Sciatic nerve (tissue), 2 donors: ENCODE results near the gene CELSR2. TPM values are rescaled to one million over a fixed set of nuclear protein-coding genes. Genes with fewer than 3 reads are reported as not detected.
"Not testable (repeated sequence)": the region's sequence is repeated elsewhere in the genome, so short reads cannot be mapped to it uniquely, and the experiment has no call there.

Source experiments
- ATAC-seq: fragments of 200-7000 bp; cut with Tn5 transposase; one replicate; pipeline ENCODE4 v1.9.1; 2020; ENCODE audit warnings: mild to moderate bottlenecking, moderate library complexity
- DNase-seq: peaks from one replicate; pipeline ENCODE4 v3.0.0-alpha.2; 2020; ENCODE audit warnings: low spot score
- intact Hi-C: fragments of 100-400 bp; cut with DNase I; formaldehyde crosslinking; loops from one replicate; pipeline ENCODE4 v1.14.2; 2022
- total RNA-seq: library from RNA; stranded (reverse); fragmentation: NEBNext Ultra II Directional; extraction: Animal tissue kit (Norgen Biotek cat#: 25700); gene quantifications from one replicate; pipeline ENCODE4 v1.2.1, GENCODE V29; 2021
- donor health status: DM: no; HTN: no; CAD: no.
- donor health status: DM: no; HTN: no; CAD: no.

CELSR2 gene
- total RNA-seq, 1 donor from 2014 or later = 24.0 TPM

DNA sequence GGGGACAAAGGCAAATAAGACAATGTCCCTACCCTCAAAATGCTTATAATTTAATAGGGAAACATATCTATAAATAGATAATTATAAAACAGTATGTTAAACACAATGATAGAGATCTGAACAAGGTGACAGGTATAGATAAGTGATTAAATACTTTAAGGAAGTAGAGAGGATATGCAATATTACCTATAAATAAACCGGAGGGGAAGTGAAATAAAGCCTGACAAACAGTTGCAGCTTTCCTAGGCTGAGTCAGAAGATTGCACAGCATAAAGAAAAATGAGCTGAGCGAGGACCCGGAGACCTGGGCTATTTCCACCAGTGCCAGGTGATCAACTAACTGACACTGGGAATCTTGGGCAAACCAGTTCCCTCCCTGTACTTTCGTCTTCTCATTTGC lies 45.1 kb downstream of the CELSR2 start:
- intact Hi-C loops = no loop called here
- ATAC-seq (no peak), DNase-seq (no peak)

GRCh38 chr1:109295712-109296415 lies 46.5 kb downstream of the CELSR2 start:
- DNase-seq = no peak
- intact Hi-C loops = no loop called here
- ATAC-seq = no peak

- ATAC-seq = no peak
- intact Hi-C loops = no loop called here
- no peak for DNase-seq
Observed at GRCh38 chr1:109296782-109297181, 47.4 kb downstream of the CELSR2 start.

- peak; percentile 83 for ATAC-seq
- peak; percentile 86 for DNase-seq
- intact Hi-C loops = no loop called here
Observed at GRCh38 chr1:109298666-109299557, 49.6 kb downstream of the CELSR2 start.

DNA sequence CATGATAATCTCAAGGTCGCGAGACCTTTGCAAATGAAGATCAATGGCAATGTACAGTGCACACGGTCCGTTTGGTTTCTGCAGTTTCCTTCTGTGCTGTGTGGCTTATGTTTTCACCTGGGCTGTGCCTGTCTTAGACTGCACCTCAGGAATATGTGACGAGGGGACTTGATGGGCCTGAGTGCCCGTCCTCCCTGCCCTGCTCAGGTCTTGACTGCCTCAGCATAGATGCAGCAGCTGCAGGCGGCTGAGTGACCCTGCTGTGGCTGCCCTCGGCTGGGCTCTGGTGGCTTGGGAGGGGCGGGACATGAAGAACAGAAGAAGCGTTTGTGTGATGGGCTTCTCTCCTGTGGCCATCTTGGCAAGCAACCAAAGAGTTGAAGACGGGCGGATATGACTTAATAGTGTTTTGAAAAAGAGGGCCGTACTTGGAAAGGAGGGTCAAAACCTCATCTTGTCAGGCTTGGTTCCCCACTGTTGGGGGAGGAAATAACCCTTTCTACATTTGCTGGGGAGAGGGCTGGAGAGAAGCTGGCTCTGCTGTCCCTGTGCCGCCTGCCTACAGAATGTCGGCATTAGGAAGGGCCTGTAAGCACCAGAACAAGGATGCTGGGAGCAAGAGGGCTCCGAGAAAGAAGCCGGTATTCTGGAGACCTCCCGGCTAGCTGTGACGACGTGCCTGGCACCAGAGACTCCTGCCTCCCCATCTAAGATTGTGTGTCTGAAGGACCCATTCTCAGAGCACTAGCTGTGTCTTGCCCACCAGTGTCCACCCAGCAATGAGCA lies 50.4 kb downstream of the CELSR2 start:
- intact Hi-C loops = no loop called here
- ATAC-seq (peak; percentile 92), DNase-seq (peak; percentile 86)

GRCh38 chr1:109300650-109301151 lies 51.4 kb downstream of the CELSR2 start:
- no peak for ATAC-seq

DNA sequence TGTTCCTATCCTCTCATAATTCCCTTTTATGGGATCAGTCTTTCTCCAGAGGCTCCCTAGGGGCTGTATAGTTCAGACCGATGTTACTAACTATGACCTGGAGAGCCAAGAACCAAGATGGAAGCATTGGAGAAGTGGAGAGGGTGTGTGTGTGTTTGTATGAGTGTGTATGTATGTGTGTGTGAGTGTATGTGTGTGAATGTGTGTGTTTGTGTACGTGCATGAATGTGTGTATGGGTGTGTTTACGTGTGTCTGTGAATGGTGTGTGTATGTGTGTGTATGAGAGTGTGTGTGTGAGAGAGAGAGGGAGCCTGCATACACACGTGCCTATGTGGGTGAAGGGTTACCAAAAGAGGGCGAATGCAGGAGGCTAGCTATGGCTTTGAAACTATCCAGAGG lies 52.5 kb downstream of the CELSR2 start:
- no peak for DNase-seq

More at GRCh38 chr1:109300650-109301151, 51.4 kb downstream of the CELSR2 start:
- intact Hi-C loops = no loop called here
- DNase-seq = no peak

GRCh38 chr1:109304226-109304920 lies 55.0 kb downstream of the CELSR2 start:
- peak; percentile 80 for ATAC-seq
- intact Hi-C loops = no loop called here
- no peak for DNase-seq

More for the DNA sequence above, 52.5 kb downstream of the CELSR2 start:
- intact Hi-C loops = no loop called here
- no peak for ATAC-seq

GRCh38 chr1:109305991-109306390 lies 56.7 kb downstream of the CELSR2 start:
- intact Hi-C loops, DNase-seq: not testable (repeated sequence)
- peak; percentile 6 for ATAC-seq

DNA sequence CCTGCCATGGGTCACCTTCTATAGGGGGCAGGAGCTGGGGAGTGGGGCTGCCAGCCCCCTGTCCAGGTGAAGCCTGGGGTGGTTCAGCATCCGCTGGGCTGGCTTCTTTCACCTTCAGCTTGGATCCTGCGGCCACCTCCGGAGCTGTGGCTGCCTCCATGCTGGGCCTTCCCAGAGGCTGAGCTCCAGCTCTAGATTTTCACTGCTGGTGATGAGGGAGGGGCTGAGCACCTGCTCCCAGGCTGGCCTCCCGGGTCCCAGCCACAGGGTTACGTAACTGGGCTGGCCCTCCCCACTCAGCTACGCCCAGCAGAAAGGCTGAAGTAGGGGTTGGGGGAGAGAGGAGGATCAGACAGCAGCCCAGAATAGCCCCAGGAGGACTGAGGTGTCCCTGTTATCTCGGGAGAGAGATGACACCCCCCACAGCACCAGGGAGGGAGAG lies 57.5 kb downstream of the CELSR2 start, which contains the start of gene MYBPHL:
Gene MYBPHL (minus strand): TSS at position 180 of the 442 bp plus-strand sequence. CDS start 20 bp downstream, at position 160.
- intact Hi-C loops = no loop called here
- ATAC-seq = no peak
- DNase-seq = no peak

DNA sequence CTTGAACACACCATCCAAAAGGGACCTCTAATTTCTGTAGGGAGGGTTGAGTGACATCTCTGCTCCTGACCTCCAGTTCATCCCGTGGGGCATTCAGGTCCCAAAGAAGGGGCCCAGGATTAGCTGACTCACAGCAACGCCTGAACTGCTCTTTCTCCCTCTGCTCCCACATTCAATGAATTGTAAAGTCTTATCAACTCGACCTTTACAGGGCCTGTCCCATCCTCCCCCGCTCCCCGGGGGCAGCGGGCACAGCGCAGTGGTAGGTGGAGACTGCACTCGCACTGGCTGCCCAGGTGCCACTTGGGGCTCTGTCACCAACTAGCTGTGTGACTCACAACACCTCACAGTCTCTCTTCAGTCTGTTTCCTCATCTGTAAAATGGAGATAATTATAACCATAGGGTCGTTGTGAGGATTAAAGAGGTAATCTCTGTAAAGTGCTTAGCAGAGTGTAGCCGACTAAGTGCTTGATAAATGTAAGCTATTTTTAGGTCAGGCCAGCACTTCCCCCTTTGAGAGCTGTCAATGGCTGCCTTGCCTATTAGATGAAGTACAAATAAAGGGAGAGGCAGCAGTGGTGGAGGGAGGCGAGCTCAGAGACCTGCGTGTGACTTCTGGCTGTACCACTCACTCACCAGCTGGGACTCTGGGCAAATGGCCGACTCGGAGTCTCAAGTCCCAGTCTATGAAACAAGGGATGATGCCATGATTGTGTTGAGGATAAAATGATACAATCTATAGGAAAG lies 58.1 kb downstream of the CELSR2 start:
- intact Hi-C loops = no loop called here
- no peak for DNase-seq

DNA sequence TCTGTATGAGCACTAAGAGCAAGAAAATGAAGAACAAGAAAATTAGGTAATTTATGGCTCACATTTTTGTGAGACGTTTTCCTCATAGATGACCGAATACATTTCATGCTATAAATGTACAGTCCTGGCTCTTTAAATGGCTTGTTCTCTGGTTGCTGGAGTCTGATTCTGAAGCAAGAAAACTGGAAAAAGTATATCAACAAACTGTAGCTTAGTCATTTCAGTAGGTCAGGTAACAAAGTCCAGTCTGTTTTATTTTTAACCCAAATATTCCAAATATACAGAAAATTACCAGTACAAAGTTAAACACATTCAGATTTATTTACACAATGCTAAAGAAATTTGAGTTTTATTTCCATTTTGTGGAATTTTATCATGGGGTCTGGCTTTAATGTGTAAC lies 60.0 kb downstream of the CELSR2 start:
- no peak for ATAC-seq
- no peak for DNase-seq
- intact Hi-C loops = no loop called here

More for the DNA sequence above, 58.1 kb downstream of the CELSR2 start:
- peak; percentile 16 for ATAC-seq

- DNase-seq = no peak
- no peak for ATAC-seq
- intact Hi-C loops = no loop called here
Observed at GRCh38 chr1:109312246-109312645, 62.9 kb downstream of the CELSR2 start.

GRCh38 chr1:109312978-109313775 lies 63.8 kb downstream of the CELSR2 start:
- intact Hi-C loops = no loop called here
- DNase-seq (no peak), ATAC-seq (peak; percentile 29)

DNA sequence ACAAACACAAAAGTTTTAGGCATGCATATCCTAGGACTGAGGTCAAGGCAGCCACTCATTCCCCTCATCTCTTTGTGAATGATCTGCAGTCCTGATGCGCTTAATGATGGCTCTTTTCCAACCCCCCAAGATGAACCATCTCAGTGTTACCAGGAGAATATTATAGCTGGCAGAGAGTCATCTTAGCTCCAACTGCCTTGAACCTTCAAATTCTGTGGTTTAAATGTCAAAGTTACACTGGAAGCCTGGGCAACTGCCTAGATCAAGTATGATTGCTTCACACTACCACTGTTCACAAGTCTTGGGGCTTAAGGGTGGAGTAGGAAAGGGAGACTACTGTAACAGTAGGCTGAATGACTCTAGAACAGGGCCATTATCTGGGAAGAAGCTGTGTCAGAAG lies 65.5 kb downstream of the CELSR2 start:
- intact Hi-C loops = no loop called here
- ATAC-seq (peak; percentile 61), DNase-seq (no peak)

GRCh38 chr1:109315288-109315687 lies 65.9 kb downstream of the CELSR2 start:
- no peak for ATAC-seq
- intact Hi-C loops = no loop called here
- DNase-seq = no peak

DNA sequence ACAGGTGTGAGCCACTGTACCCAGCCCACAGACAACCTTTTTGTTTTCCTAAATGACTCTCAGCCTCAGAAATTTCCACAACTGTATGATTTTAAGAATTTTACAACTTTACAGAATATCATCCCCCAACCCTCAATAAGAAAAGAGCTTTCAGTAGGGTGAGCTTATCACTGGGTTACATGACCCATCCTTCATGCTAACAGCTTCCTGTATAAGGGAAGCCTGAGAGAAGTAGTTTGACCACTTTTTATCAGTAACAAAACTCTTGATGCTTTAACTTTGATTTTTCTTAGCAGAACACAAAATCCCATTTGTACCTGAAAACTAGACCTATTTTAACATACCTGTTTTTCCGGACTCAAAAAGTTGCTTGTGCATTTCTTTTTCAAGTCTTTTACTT lies 67.2 kb downstream of the CELSR2 start:
- ATAC-seq = no peak

More for the DNA sequence above, 67.2 kb downstream of the CELSR2 start:
- DNase-seq = no peak
- intact Hi-C loops = no loop called here
